Keratinocyte (primary cell): ENCODE measurements around the gene LRBA. TPM values are rescaled to one million over a fixed set of nuclear protein-coding genes. Genes with fewer than 3 reads are reported as not detected.

Source experiments
- DNase-seq: peaks from one replicate; pipeline ENCODE4 v3.0.0-alpha.2; 2011; ENCODE audit warnings: low read depth, missing footprints, low spot score
- FAIRE-seq: peaks from 2 replicates; lab custom pipeline; 2011; peaks lifted over from hg19 to GRCh38; lab: Jason Lieb, UNC
- H2AFZ ChIP-seq: 2 replicates; pipeline ENCODE4 v1.6.0; 2012; ENCODE audit warnings: low read length, control low read depth, inconsistent platforms; ENCODE audit not compliant: control insufficient read depth
- H3K27ac ChIP-seq: 2 replicates; pipeline ENCODE4 v1.5.1; 2011; ENCODE audit warnings: low read length; ENCODE audit not compliant: control insufficient read depth, insufficient read depth
- H3K27me3 ChIP-seq: 3 replicates; pipeline ENCODE4 v1.6.0; 2011; ENCODE audit warnings: low read length; ENCODE audit not compliant: control insufficient read depth, insufficient read depth; ENCODE audit errors: extremely low read depth
- H3K36me3 ChIP-seq, 2 experiments: 2 replicates in 1 of 2; 3 replicates in 1 of 2; pipeline ENCODE4 v1.5.1; 2011; ENCODE audit warnings: low read length in 2 of 2, mild to moderate bottlenecking in 1 of 2; ENCODE audit not compliant: control insufficient read depth in 2 of 2, insufficient read depth in 2 of 2; ENCODE audit errors: extremely low read depth in 1 of 2
- H3K4me1 ChIP-seq: 3 replicates; pipeline ENCODE4 v1.5.1; 2011; ENCODE audit warnings: low read length; ENCODE audit not compliant: control insufficient read depth, insufficient read depth; ENCODE audit errors: extremely low read depth
- H3K4me2 ChIP-seq: 3 replicates; pipeline ENCODE4 v1.6.0; 2011; ENCODE audit warnings: low read depth, low read length; ENCODE audit not compliant: control insufficient read depth, insufficient read depth; ENCODE audit errors: extremely low read depth
- H3K4me3 ChIP-seq, 3 experiments: fragments of 200-600 bp in 1 of 3; sonication (generic) in 1 of 3; 2 replicates in 2 of 3; 3 replicates in 1 of 3; pipeline ENCODE4 v1.5.1; 2011 to 2016; ENCODE audit warnings: low read length in 3 of 3, mild to moderate bottlenecking in 3 of 3, control low read depth in 2 of 3, inconsistent platforms in 1 of 3, low read depth in 1 of 3, mixed read lengths in 1 of 3, mixed run types in 1 of 3, moderate library complexity in 1 of 3; ENCODE audit not compliant: control insufficient read depth in 2 of 3, insufficient read depth in 2 of 3; ENCODE audit errors: extremely low read depth in 1 of 3
- H3K79me2 ChIP-seq: 2 replicates; pipeline ENCODE4 v1.6.0; 2012; ENCODE audit warnings: low read length; ENCODE audit not compliant: control insufficient read depth, insufficient read depth
- H3K9ac ChIP-seq: 3 replicates; pipeline ENCODE4 v1.6.0; 2011; ENCODE audit warnings: low read length; ENCODE audit not compliant: control insufficient read depth, insufficient read depth; ENCODE audit errors: extremely low read depth
- H3K9me1 ChIP-seq: 3 replicates; pipeline ENCODE4 v1.6.0; 2011; ENCODE audit warnings: low read length; ENCODE audit not compliant: control insufficient read depth, insufficient read depth; ENCODE audit errors: extremely low read depth
- H3K9me3 ChIP-seq: 2 replicates; pipeline ENCODE4 v1.5.1; 2012; ENCODE audit warnings: low read depth, low read length; ENCODE audit not compliant: control insufficient read depth
- H4K20me1 ChIP-seq: 3 replicates; pipeline ENCODE4 v1.6.0; 2011; ENCODE audit warnings: low read length; ENCODE audit not compliant: control insufficient read depth, insufficient read depth; ENCODE audit errors: extremely low read depth
- EZH2 ChIP-seq: IDR thresholded peaks from one replicate; pipeline ENCODE4 v1.6.1; 2012; ENCODE audit warnings: inconsistent platforms, mild to moderate bottlenecking, low read length, moderate library complexity
- dilution Hi-C: fragments of 300-500 bp; cut with MboI; formaldehyde crosslinking; loops from one replicate; pipeline ENCODE4 v1.7.0; 2020; ENCODE audit warnings: low sequenced_read_pairs; ENCODE audit not compliant: extremely low pct_ligation_motif_present
- polyA plus RNA-seq, 5 experiments: library from polyadenylated mRNA; depleted of rRNA in 3 of 5; stranded (reverse) in 3 of 5; stranded (forward) in 1 of 5; unstranded in 1 of 5; fragments of >200 nt; gene quantifications; 1 replicate in 1 of 5; 2 replicates in 3 of 5; 3 replicates in 1 of 5; pipeline versions ENCODE4 v1.2.1 to v1.2.3, GENCODE V29; 2011 to 2012; ENCODE audit warnings: missing spikeins in 2 of 5, low read depth in 1 of 5, low replicate concordance in 1 of 5
- TF ChIP-seq, protein P1 (sequence below), 3 experiments: IDR thresholded peaks in 1 of 3; conservative IDR thresholded peaks in 1 of 3; optimal IDR thresholded peaks in 1 of 3; 2 replicates in 2 of 3; 3 replicates in 1 of 3; pipeline versions ENCODE3 to v1.5.1; 2011; ENCODE audit warnings: low read length in 3 of 3, mild to moderate bottlenecking in 3 of 3, moderate library complexity in 2 of 3, control low read depth in 1 of 3, inconsistent platforms in 1 of 3; ENCODE audit not compliant: insufficient read depth in 2 of 3; ENCODE audit errors: extremely low read depth in 1 of 3

The LRBA gene
- polyA plus RNA-seq, 1 donor (not counting 4 experiments of a cell fraction or from before 2014, with no cell fraction given) = 35.6 TPM

DNA sequence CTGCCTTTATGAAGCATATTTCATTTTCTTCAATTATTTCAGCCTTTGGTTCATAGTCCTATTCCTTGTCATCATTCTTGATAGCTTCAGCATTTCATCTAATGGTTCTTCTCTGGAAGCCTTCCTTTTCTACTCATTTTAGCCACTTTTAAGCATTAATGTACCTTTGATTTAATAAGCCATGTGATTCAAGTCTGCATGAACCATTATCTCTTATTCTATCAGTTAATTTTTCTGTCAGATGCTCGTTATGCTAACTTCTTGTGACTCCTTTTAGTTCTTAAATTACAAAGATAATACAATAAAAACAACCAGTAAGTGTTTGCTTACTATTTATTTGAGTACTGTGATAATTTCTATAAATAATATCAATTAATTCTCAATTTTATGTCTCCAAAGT, 643.2 kb downstream of the LRBA start:
- Histone ChIP-seq H3K4me1 (no peaks in the 10 kb centered on the region), H3K9me3 (no peaks in the 10 kb centered on the region), H3K9me1 (no peaks in the 10 kb centered on the region), H3K4me2 (no peak overlapping the region), H2AFZ (no peak overlapping the region), H3K27ac (no peak overlapping the region), H3K27me3 (no peaks in the 10 kb centered on the region), H3K79me2 (no peaks in the 10 kb centered on the region), H4K20me1 (no peaks in the 10 kb centered on the region), H3K9ac (no peak overlapping the region), H3K36me3 (no peaks in the 10 kb centered on the region), H3K4me3 (no peak overlapping the region)
- TF ChIP-seq EZH2 = no peak
- TF ChIP-seq, protein P1, sequence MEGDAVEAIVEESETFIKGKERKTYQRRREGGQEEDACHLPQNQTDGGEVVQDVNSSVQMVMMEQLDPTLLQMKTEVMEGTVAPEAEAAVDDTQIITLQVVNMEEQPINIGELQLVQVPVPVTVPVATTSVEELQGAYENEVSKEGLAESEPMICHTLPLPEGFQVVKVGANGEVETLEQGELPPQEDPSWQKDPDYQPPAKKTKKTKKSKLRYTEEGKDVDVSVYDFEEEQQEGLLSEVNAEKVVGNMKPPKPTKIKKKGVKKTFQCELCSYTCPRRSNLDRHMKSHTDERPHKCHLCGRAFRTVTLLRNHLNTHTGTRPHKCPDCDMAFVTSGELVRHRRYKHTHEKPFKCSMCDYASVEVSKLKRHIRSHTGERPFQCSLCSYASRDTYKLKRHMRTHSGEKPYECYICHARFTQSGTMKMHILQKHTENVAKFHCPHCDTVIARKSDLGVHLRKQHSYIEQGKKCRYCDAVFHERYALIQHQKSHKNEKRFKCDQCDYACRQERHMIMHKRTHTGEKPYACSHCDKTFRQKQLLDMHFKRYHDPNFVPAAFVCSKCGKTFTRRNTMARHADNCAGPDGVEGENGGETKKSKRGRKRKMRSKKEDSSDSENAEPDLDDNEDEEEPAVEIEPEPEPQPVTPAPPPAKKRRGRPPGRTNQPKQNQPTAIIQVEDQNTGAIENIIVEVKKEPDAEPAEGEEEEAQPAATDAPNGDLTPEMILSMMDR (optimal IDR thresholded peaks at IDR 0.05 in 1 of 3, IDR thresholded peaks at IDR 0.05 in 1 of 3, conservative IDR thresholded peaks at IDR 0.05 in 1 of 3; ENCODE audit: extremely low read depth in 1 of 3, insufficient read depth in 2 of 3, low read length in 3 of 3) = no peak
- FAIRE-seq (no peak), DNase-seq (no peak)
- dilution Hi-C loops = no loop called here

DNA sequence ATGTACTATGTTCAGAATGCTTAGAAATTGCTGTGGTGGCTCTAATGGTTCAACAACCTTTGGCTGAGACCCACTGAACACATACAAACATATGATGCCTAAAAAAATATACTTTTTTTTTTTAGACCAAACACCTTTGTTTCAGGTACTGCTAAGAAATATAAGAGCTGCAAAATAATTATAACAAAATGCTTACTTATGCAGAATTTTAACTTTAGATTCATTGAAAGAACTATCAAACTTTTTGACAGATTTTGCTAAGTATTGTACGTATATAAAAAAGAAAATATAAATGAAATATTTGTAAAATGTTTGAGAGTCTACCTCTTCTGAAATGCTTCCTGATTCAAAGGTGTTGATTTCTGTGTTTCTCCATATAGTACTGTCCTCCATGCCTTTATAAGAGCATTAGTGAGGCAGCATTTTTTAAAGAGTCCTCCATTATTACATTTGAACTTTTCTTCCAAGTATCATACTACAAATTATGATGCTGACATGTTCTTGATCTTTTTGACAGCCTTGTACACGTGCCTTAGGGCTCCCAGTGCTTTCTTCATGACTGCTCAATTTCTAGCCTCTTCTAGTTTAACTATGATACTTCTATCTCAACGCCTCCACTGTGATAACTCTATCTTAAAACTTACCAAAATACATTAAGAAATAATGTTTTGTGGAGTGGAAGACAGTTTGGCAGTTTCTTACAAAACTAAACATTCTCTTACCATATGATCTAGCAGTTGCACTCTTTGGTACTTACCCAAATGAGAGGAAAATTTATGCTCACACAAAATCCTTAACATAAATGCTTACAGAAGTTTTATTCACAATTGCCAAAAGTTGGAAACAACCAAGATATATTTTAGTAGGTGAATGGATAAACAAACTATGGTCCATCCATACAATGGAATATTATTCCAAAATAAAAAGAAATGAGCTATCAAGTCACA, 645.4 kb downstream of the LRBA start:
- Histone ChIP-seq H3K27me3 (no peaks in the 10 kb centered on the region), H3K4me1 (no peaks in the 10 kb centered on the region), H3K9me3 (no peaks in the 10 kb centered on the region), H3K36me3 (no peaks in the 10 kb centered on the region), H2AFZ (no peak overlapping the region), H3K9me1 (no peaks in the 10 kb centered on the region), H3K4me2 (no peak overlapping the region), H3K79me2 (no peaks in the 10 kb centered on the region), H3K4me3 (no peak overlapping the region), H4K20me1 (no peaks in the 10 kb centered on the region), H3K9ac (no peak overlapping the region), H3K27ac (no peak overlapping the region)
- DNase-seq (no peak), FAIRE-seq (no peak)
- dilution Hi-C loops = no loop called here
- TF ChIP-seq, protein P1 (optimal IDR thresholded peaks at IDR 0.05 in 1 of 3, IDR thresholded peaks at IDR 0.05 in 1 of 3, conservative IDR thresholded peaks at IDR 0.05 in 1 of 3; ENCODE audit: extremely low read depth in 1 of 3, insufficient read depth in 2 of 3, low read length in 3 of 3) = no peak
- no peak for TF ChIP-seq EZH2
